Bronchial epithelial cell (primary cell): ENCODE measurements around the gene SLC6A3. TPM values are rescaled to one million over a fixed set of nuclear protein-coding genes. Genes with fewer than 3 reads are reported as not detected.

ENCODE experiments used
- DNase-seq: peaks from one replicate; pipeline ENCODE4 v3.0.0-alpha.2; 2010; ENCODE audit warnings: low read depth
- FAIRE-seq: peaks from 2 replicates; lab custom pipeline; 2011; peaks lifted over from hg19 to GRCh38; lab: Jason Lieb, UNC
- H3K27me3 ChIP-seq: 2 replicates; pipeline ENCODE4 v1.5.1; 2011; ENCODE audit warnings: low read length; ENCODE audit not compliant: control insufficient read depth, insufficient read depth
- H3K36me3 ChIP-seq: 2 replicates; pipeline ENCODE4 v1.5.1; 2011; ENCODE audit warnings: low read length; ENCODE audit not compliant: control insufficient read depth, insufficient read depth
- H3K4me3 ChIP-seq: 2 replicates; pipeline ENCODE4 v1.5.1; 2011; ENCODE audit warnings: mild to moderate bottlenecking, low read depth, low read length, control low read depth
- CTCF ChIP-seq: IDR thresholded peaks from 2 replicates; pipeline ENCODE4 v1.5.1; 2011; ENCODE audit warnings: mild to moderate bottlenecking, moderate library complexity, low read length, control low read depth, inconsistent platforms; ENCODE audit not compliant: insufficient read depth, severe bottlenecking
- total RNA-seq: library from RNA; depleted of rRNA; stranded (reverse); fragments of >200 nt; gene quantifications from 2 replicates; pipeline ENCODE4 v1.2.1, GENCODE V29; 2014

Gene SLC6A3
- total RNA-seq, 1 donor from 2014 or later, result not detected

- H3K4me3 ChIP-seq, result no peak overlapping the region
- FAIRE-seq (no peak), DNase-seq (no peak)
- no peaks in the 10 kb centered on the region for H3K36me3 ChIP-seq
- H3K27me3 ChIP-seq, result peaks cover 2% of the 10 kb centered on the region
- TF ChIP-seq CTCF, result no peak
Measured at GRCh38 chr5:1387059-1387755, 58.0 kb downstream of the SLC6A3 start.

- FAIRE-seq (no peak), DNase-seq (peak; percentile 3)
- no peak for TF ChIP-seq CTCF
- Histone ChIP-seq H3K36me3 (no peaks in the 10 kb centered on the region), H3K27me3 (peaks cover 2% of the 10 kb centered on the region), H3K4me3 (peak overlapping the region; percentile 37)
Measured at GRCh38 chr5:1386274-1386717, 58.9 kb downstream of the SLC6A3 start.

GRCh38 chr5:1385395-1386273, 59.6 kb downstream of the SLC6A3 start:
- peak; percentile 33 for DNase-seq
- no peak for FAIRE-seq
- peaks cover 3% of the 10 kb centered on the region for H3K27me3 ChIP-seq
- no peak for TF ChIP-seq CTCF
- no peaks in the 10 kb centered on the region for H3K36me3 ChIP-seq
- H3K4me3 ChIP-seq, result peak overlapping the region; percentile 37

- no peak overlapping the region for H3K4me3 ChIP-seq
- no peak for DNase-seq
- H3K27me3 ChIP-seq, result peaks cover 3% of the 10 kb centered on the region
- H3K36me3 ChIP-seq, result no peaks in the 10 kb centered on the region
- TF ChIP-seq CTCF, result no peak
- no peak for FAIRE-seq
Measured at GRCh38 chr5:1384521-1384920, 60.7 kb downstream of the SLC6A3 start.

GRCh38 chr5:1383886-1384401, 61.3 kb downstream of the SLC6A3 start:
- no peak for FAIRE-seq
- Histone ChIP-seq H3K27me3 (peaks cover 5% of the 10 kb centered on the region), H3K36me3 (no peaks in the 10 kb centered on the region), H3K4me3 (no peak overlapping the region)
- no peak for TF ChIP-seq CTCF
- DNase-seq, result no peak
